Measurements from ENCODE around the gene TSPAN5.
"Not testable (repeated sequence)": the region's sequence is repeated elsewhere in the genome, so short reads cannot be mapped to it uniquely, and the experiment has no call there.

Gene TSPAN5

GRCh38 chr4:98658287-98659105, at the start of gene TSPAN5:
Gene TSPAN5, minus strand, starts transcription at chr4:98658611.
- Histone ChIP-seq H3K27me3 (ENCODE audit: control insufficient read depth, insufficient read depth, low read length) (peaks cover 44% of the 10 kb centered on the region), H3K36me3 (ENCODE audit: control insufficient read depth, insufficient read depth, low read length) (no peaks in the 10 kb centered on the region), H3K4me1 (ENCODE audit: control insufficient read depth, insufficient read depth, low read length) (peaks cover 30% of the 10 kb centered on the region), H3K9ac (ENCODE audit: low read depth, low read length) (peak within 1 kb of the TSS; percentile 42), H3K4me3 (ENCODE audit: low read depth, low read length) (peak within 1 kb of the TSS; percentile 89), H3K9me3 (ENCODE audit: control insufficient read depth, insufficient read depth, low read length) (no peaks in the 10 kb centered on the region)

DNA sequence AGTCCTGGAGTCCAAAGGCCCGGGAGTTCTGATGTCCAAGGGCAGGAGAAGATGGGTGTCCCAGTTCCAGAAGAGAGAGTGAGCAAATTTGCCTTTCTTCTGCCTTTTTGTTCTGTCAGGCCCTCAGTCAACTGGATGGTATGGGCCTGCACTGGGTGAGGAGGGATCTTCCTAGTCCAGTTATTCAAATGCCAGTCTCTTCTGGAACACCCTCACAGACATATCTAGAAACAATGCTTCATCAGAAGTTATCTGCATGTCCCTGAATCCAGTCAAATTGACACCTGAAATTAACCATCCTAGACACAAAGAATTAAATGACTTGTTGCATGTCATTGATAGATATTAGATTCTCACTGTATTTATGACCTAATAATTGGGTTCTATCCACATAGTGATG, 48.5 kb upstream of the TSPAN5 start:
- Histone ChIP-seq H3K27me3 (ENCODE audit: control insufficient read depth, insufficient read depth, low read length) (no peaks in the 10 kb centered on the region), H3K9me3 (ENCODE audit: control insufficient read depth, insufficient read depth, low read length) (peaks cover 10% of the 10 kb centered on the region), H3K4me1 (ENCODE audit: control insufficient read depth, insufficient read depth, low read length) (no peaks in the 10 kb centered on the region), H3K36me3 (ENCODE audit: control insufficient read depth, insufficient read depth, low read length) (no peaks in the 10 kb centered on the region), H3K9ac (ENCODE audit: low read depth, low read length) (no peak overlapping the region), H3K4me3 (ENCODE audit: low read depth, low read length) (no peak overlapping the region)

GRCh38 chr4:98706200-98706813, 47.9 kb upstream of the TSPAN5 start:
- H3K4me3 ChIP-seq (ENCODE audit: low read depth, low read length): no peak overlapping the region
- no peaks in the 10 kb centered on the region for H3K27me3 ChIP-seq (ENCODE audit: control insufficient read depth, insufficient read depth, low read length)
- H3K4me1 ChIP-seq (ENCODE audit: control insufficient read depth, insufficient read depth, low read length): no peaks in the 10 kb centered on the region
- H3K9ac ChIP-seq (ENCODE audit: low read depth, low read length): no peak overlapping the region
- no peaks in the 10 kb centered on the region for H3K36me3 ChIP-seq (ENCODE audit: control insufficient read depth, insufficient read depth, low read length)
- peaks cover 10% of the 10 kb centered on the region for H3K9me3 ChIP-seq (ENCODE audit: control insufficient read depth, insufficient read depth, low read length)

- H3K9me3 ChIP-seq (ENCODE audit: control insufficient read depth, insufficient read depth, low read length); H3K9ac ChIP-seq (ENCODE audit: low read depth, low read length); H3K4me3 ChIP-seq (ENCODE audit: low read depth, low read length); H3K27me3 ChIP-seq (ENCODE audit: control insufficient read depth, insufficient read depth, low read length); H3K4me1 ChIP-seq (ENCODE audit: control insufficient read depth, insufficient read depth, low read length); H3K36me3 ChIP-seq (ENCODE audit: control insufficient read depth, insufficient read depth, low read length): not testable (repeated sequence)
Measured at GRCh38 chr4:98705586-98705985, 47.2 kb upstream of the TSPAN5 start.

GRCh38 chr4:98700656-98701055, 42.2 kb upstream of the TSPAN5 start:
- Histone ChIP-seq H3K4me3 (ENCODE audit: low read depth, low read length) (no peak overlapping the region), H3K36me3 (ENCODE audit: control insufficient read depth, insufficient read depth, low read length) (no peaks in the 10 kb centered on the region), H3K27me3 (ENCODE audit: control insufficient read depth, insufficient read depth, low read length) (no peaks in the 10 kb centered on the region), H3K4me1 (ENCODE audit: control insufficient read depth, insufficient read depth, low read length) (no peaks in the 10 kb centered on the region), H3K9ac (ENCODE audit: low read depth, low read length) (no peak overlapping the region), H3K9me3 (ENCODE audit: control insufficient read depth, insufficient read depth, low read length) (peaks cover 10% of the 10 kb centered on the region)

DNA sequence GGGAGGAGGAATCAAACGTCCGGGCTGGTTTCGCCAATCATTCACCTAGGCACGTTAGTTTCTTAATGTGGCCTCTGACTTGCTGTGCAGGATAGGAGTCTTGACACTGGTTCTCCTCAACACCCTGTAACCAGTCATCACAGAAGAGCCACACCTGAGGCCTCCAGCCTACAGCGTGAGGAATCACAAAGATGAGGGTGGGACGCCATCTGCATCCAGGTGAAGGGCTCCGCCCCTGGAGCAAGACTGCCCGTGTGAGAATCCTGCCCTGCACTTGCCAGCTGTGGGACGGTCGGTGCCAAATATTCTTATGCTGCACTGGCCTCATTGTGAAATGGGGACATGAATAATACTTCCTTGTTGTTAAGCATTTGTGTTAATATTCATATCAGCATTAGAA, 35.7 kb upstream of the TSPAN5 start:
- no peak overlapping the region for H3K9ac ChIP-seq (ENCODE audit: low read depth, low read length)
- H3K4me1 ChIP-seq (ENCODE audit: control insufficient read depth, insufficient read depth, low read length): no peaks in the 10 kb centered on the region
- H3K9me3 ChIP-seq (ENCODE audit: control insufficient read depth, insufficient read depth, low read length): no peaks in the 10 kb centered on the region
- no peaks in the 10 kb centered on the region for H3K36me3 ChIP-seq (ENCODE audit: control insufficient read depth, insufficient read depth, low read length)
- H3K27me3 ChIP-seq (ENCODE audit: control insufficient read depth, insufficient read depth, low read length): no peaks in the 10 kb centered on the region
- H3K4me3 ChIP-seq (ENCODE audit: low read depth, low read length): no peak overlapping the region

- H3K9me3 ChIP-seq (ENCODE audit: control insufficient read depth, insufficient read depth, low read length): no peaks in the 10 kb centered on the region
- H3K9ac ChIP-seq (ENCODE audit: low read depth, low read length): no peak overlapping the region
- H3K4me1 ChIP-seq (ENCODE audit: control insufficient read depth, insufficient read depth, low read length): no peaks in the 10 kb centered on the region
- no peaks in the 10 kb centered on the region for H3K36me3 ChIP-seq (ENCODE audit: control insufficient read depth, insufficient read depth, low read length)
- H3K27me3 ChIP-seq (ENCODE audit: control insufficient read depth, insufficient read depth, low read length): no peaks in the 10 kb centered on the region
- no peak overlapping the region for H3K4me3 ChIP-seq (ENCODE audit: low read depth, low read length)
Measured at GRCh38 chr4:98692411-98692810, 34.0 kb upstream of the TSPAN5 start.

- Histone ChIP-seq H3K27me3 (ENCODE audit: control insufficient read depth, insufficient read depth, low read length) (no peaks in the 10 kb centered on the region), H3K36me3 (ENCODE audit: control insufficient read depth, insufficient read depth, low read length) (no peaks in the 10 kb centered on the region), H3K4me1 (ENCODE audit: control insufficient read depth, insufficient read depth, low read length) (no peaks in the 10 kb centered on the region), H3K9ac (ENCODE audit: low read depth, low read length) (no peak overlapping the region), H3K9me3 (ENCODE audit: control insufficient read depth, insufficient read depth, low read length) (no peaks in the 10 kb centered on the region), H3K4me3 (ENCODE audit: low read depth, low read length) (no peak overlapping the region)
Measured at GRCh38 chr4:98691588-98691987, 33.2 kb upstream of the TSPAN5 start.

DNA sequence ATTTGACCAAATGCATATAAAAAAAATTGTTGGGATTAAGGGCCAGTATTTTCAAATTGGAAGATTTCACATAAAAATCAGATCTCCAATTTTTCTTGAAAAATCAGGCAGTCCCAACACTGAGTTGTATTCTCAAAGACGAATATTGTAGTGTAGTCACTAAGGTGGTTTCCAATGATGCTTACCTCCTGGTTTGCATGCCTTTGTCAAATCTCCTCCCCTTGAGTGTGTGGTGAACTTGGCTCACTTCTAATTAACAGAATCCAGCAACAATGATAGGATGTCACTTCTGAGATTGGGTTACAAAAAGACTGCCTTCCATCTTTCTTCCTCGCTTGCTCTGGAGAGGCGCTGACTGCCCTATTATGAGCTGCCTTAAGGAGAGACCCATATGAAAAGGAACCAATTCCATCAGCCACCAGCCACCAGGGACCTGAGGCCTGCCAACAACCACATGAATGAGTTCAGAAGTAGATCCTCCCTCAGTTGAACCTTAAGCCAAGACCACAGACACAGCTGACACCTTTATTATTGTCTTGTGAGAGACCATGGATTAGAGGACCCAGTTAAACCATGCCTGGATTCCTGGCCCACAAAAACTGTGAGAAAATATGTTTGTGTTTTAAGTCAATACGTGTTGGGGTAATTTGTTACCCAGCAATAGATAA, 31.2 kb upstream of the TSPAN5 start:
- no peak overlapping the region for H3K4me3 ChIP-seq (ENCODE audit: low read depth, low read length)
- H3K9ac ChIP-seq (ENCODE audit: low read depth, low read length): no peak overlapping the region
- H3K27me3 ChIP-seq (ENCODE audit: control insufficient read depth, insufficient read depth, low read length): no peaks in the 10 kb centered on the region
- H3K9me3 ChIP-seq (ENCODE audit: control insufficient read depth, insufficient read depth, low read length): no peaks in the 10 kb centered on the region
- peaks cover 13% of the 10 kb centered on the region for H3K4me1 ChIP-seq (ENCODE audit: control insufficient read depth, insufficient read depth, low read length)
- no peaks in the 10 kb centered on the region for H3K36me3 ChIP-seq (ENCODE audit: control insufficient read depth, insufficient read depth, low read length)

- Histone ChIP-seq H3K9me3 (ENCODE audit: control insufficient read depth, insufficient read depth, low read length) (no peaks in the 10 kb centered on the region), H3K9ac (ENCODE audit: low read depth, low read length) (no peak overlapping the region), H3K4me3 (ENCODE audit: low read depth, low read length) (no peak overlapping the region), H3K4me1 (ENCODE audit: control insufficient read depth, insufficient read depth, low read length) (peaks cover 13% of the 10 kb centered on the region), H3K36me3 (ENCODE audit: control insufficient read depth, insufficient read depth, low read length) (no peaks in the 10 kb centered on the region), H3K27me3 (ENCODE audit: control insufficient read depth, insufficient read depth, low read length) (no peaks in the 10 kb centered on the region)
Measured at GRCh38 chr4:98688411-98689290, 30.2 kb upstream of the TSPAN5 start.

DNA sequence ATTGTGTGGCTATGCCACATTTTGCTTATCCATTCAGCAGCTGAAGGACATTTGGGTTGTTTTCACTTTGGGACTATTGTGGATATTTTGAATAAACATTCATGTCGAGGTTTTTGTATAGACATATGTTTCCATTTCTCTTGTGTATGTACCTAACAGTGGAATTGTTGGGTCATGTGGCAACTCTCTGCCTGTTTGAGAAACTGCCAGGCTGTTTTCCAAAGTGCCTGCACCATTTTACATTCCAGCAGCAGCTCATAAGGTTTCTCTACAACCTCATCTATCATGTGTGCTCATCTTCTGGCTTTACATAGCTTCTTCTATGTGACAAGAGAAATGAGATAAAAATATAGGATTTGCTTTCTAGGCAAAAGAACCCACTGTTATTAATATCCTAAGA, 29.5 kb upstream of the TSPAN5 start:
- Histone ChIP-seq H3K9ac (ENCODE audit: low read depth, low read length) (no peak overlapping the region), H3K4me3 (ENCODE audit: low read depth, low read length) (no peak overlapping the region), H3K36me3 (ENCODE audit: control insufficient read depth, insufficient read depth, low read length) (no peaks in the 10 kb centered on the region), H3K4me1 (ENCODE audit: control insufficient read depth, insufficient read depth, low read length) (peaks cover 13% of the 10 kb centered on the region), H3K27me3 (ENCODE audit: control insufficient read depth, insufficient read depth, low read length) (no peaks in the 10 kb centered on the region), H3K9me3 (ENCODE audit: control insufficient read depth, insufficient read depth, low read length) (no peaks in the 10 kb centered on the region)
